ENCODE results near the gene PPBP. TPM values are rescaled to one million over a fixed set of nuclear protein-coding genes. Genes with fewer than 3 reads are reported as not detected.
"Not testable (repeated sequence)": the region's sequence is repeated elsewhere in the genome, so short reads cannot be mapped to it uniquely, and the experiment has no call there.

PPBP gene
- total and polyA plus RNA-seq, 2 experiments from 2014 or later = not detected

GRCh38 chr4:73989031-73989430 is 1.0 kb upstream of the PPBP start:
- DNase-seq (ENCODE audit: low read depth in 1 of 2, low spot score in 1 of 2) = no peak
- no peaks in the 10 kb centered on the region for H3K36me3 ChIP-seq
- no peak for TF ChIP-seq CTCF (IDR thresholded peaks at IDR 0.05; ENCODE audit: low read depth, low read length)
- no peak overlapping the region for H3K4me3 ChIP-seq
- no peaks in the 10 kb centered on the region for H3K4me1 ChIP-seq (ENCODE audit: low read depth)
- H3K27me3 ChIP-seq = no peaks in the 10 kb centered on the region
- H3K9me3 ChIP-seq (ENCODE audit: low read depth) = no peaks in the 10 kb centered on the region
- no peak overlapping the region for H3K27ac ChIP-seq

GRCh38 chr4:73985528-73985852 is 2.5 kb downstream of the PPBP start:
- DNase-seq (ENCODE audit: low read depth in 1 of 2, low spot score in 1 of 2) = no peak
- Histone ChIP-seq H3K4me1 (ENCODE audit: low read depth) (no peaks in the 10 kb centered on the region), H3K27ac (no peak overlapping the region), H3K27me3 (no peaks in the 10 kb centered on the region), H3K36me3 (no peaks in the 10 kb centered on the region), H3K9me3 (ENCODE audit: low read depth) (no peaks in the 10 kb centered on the region), H3K4me3 (no peak overlapping the region)
- no peak for TF ChIP-seq CTCF (IDR thresholded peaks at IDR 0.05; ENCODE audit: low read depth, low read length)

GRCh38 chr4:73984736-73985527 is 3.1 kb downstream of the PPBP start:
- Histone ChIP-seq H3K27ac (no peak overlapping the region), H3K4me1 (ENCODE audit: low read depth) (no peaks in the 10 kb centered on the region), H3K4me3 (no peak overlapping the region), H3K27me3 (no peaks in the 10 kb centered on the region), H3K36me3 (no peaks in the 10 kb centered on the region), H3K9me3 (ENCODE audit: low read depth) (no peaks in the 10 kb centered on the region)
- DNase-seq (ENCODE audit: low read depth in 1 of 2, low spot score in 1 of 2) = no peak
- no peak for TF ChIP-seq CTCF (IDR thresholded peaks at IDR 0.05; ENCODE audit: low read depth, low read length)

- H3K27ac ChIP-seq; H3K4me1 ChIP-seq (ENCODE audit: low read depth); H3K9me3 ChIP-seq (ENCODE audit: low read depth); H3K36me3 ChIP-seq; H3K27me3 ChIP-seq; DNase-seq (ENCODE audit: low read depth in 1 of 2, low spot score in 1 of 2); H3K4me3 ChIP-seq: not testable (repeated sequence)
These were observed 6.8 kb downstream of the PPBP start for GRCh38 chr4:73981175-73981574.

GRCh38 chr4:73979407-73979957 is 8.5 kb downstream of the PPBP start:
- no peak overlapping the region for H3K27ac ChIP-seq
- no peaks in the 10 kb centered on the region for H3K4me1 ChIP-seq (ENCODE audit: low read depth)
- TF ChIP-seq CTCF (IDR thresholded peaks at IDR 0.05; ENCODE audit: low read depth, low read length) = no peak
- no peak overlapping the region for H3K4me3 ChIP-seq
- DNase-seq (ENCODE audit: low read depth in 1 of 2, low spot score in 1 of 2) = no peak
- H3K27me3 ChIP-seq = no peaks in the 10 kb centered on the region
- H3K9me3 ChIP-seq (ENCODE audit: low read depth) = no peaks in the 10 kb centered on the region
- H3K36me3 ChIP-seq = no peaks in the 10 kb centered on the region

- H3K27ac ChIP-seq = no peak overlapping the region
- no peaks in the 10 kb centered on the region for H3K4me1 ChIP-seq (ENCODE audit: low read depth)
- H3K36me3 ChIP-seq = no peaks in the 10 kb centered on the region
- TF ChIP-seq CTCF (IDR thresholded peaks at IDR 0.05; ENCODE audit: low read depth, low read length) = no peak
- DNase-seq (ENCODE audit: low read depth in 1 of 2, low spot score in 1 of 2) = peak in 1 of 2 donors; percentile 87
- no peaks in the 10 kb centered on the region for H3K9me3 ChIP-seq (ENCODE audit: low read depth)
- no peak overlapping the region for H3K4me3 ChIP-seq
- H3K27me3 ChIP-seq = no peaks in the 10 kb centered on the region
These were observed 9.1 kb downstream of the PPBP start for GRCh38 chr4:73978886-73979285.
